ENCODE results near the gene SCN8A. TPM values are rescaled to one million over a fixed set of nuclear protein-coding genes. Genes with fewer than 3 reads are reported as not detected.

The SCN8A gene
- total and polyA plus RNA-seq, 2 donors (not counting 3 experiments of a cell fraction or from before 2014, with no cell fraction given): 9.4 to 20.4 TPM

DNA sequence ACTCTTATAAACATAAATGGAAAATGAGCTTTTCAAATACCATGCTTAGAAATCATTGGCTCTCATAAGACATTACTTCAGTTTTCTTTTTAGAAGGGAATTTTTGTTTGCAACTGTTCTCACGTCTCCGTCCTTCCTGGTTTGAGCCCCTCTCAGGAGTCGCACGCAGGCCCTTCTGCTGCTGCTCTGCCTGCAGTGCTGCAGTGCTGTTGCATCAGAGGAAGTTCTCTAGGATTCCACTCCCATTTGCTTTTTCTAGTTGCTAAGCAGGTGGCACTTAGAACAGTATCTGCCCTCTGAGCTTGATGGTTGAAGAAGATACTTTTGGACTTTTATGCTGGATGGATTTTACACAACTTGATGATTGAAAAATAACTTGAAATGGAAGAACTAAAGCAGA is 70.8 kb downstream of the SCN8A start:
- CTCF ChIA-PET: interaction anchor here (1.2 kb wide), 1 partner anchor 26 kb away, joined by 3 read pairs; no protein-coding TSS in a partner anchor
- Histone ChIP-seq H3K27ac (ENCODE audit: insufficient read depth, low read depth, low read length) (no peak overlapping the region), H3K4me1 (ENCODE audit: control insufficient read depth, extremely low read depth, insufficient read depth, low read length) (no peaks in the 10 kb centered on the region), H3K4me3 (replicated peaks in 1 of 3; ENCODE audit: insufficient read depth in 1 of 3, low read depth in 1 of 3, low read length in 3 of 3) (no peak overlapping the region), H3K9ac (replicated peaks; ENCODE audit: extremely low read depth, insufficient read depth, low read length) (no peak overlapping the region), H3K9me3 (replicated peaks; ENCODE audit: control insufficient read depth, insufficient read depth, low read length) (no peaks in the 10 kb centered on the region), H3K4me2 (ENCODE audit: insufficient read depth, low read length) (no peak overlapping the region), H3K36me3 (ENCODE audit: control insufficient read depth in 2 of 2, extremely low read depth in 1 of 2, insufficient read depth in 2 of 2, low read length in 2 of 2) (no peaks in the 10 kb centered on the region), H3K27me3 (ENCODE audit: control insufficient read depth in 2 of 2, insufficient read depth in 2 of 2, low read length in 2 of 2) (peaks cover 0 to 3% of the 10 kb centered on the region in 2 experiments), H3K79me2 (ENCODE audit: control insufficient read depth, insufficient read depth, low read length) (no peaks in the 10 kb centered on the region), H3K9me1 (replicated peaks; ENCODE audit: control insufficient read depth, extremely low read depth, insufficient read depth, low read length) (no peaks in the 10 kb centered on the region), H2AFZ (ENCODE audit: low read depth, low read length) (no peak overlapping the region), H4K20me1 (replicated peaks; ENCODE audit: control insufficient read depth, extremely low read depth, insufficient read depth, low read length) (no peaks in the 10 kb centered on the region)
- intact Hi-C loops (cut with micrococcal nuclease) (no loop called here), dilution Hi-C loops (cut with MboI; ENCODE audit: extremely low pct_ligation_motif_present, low sequenced_read_pairs) (no loop called here)
- BruUV-seq (replicated peaks): no TSS peak
- POLR2A ChIA-PET: no interaction called here
- TF ChIP-seq POLR2A (IDR thresholded peaks at IDR 0.05; ENCODE audit: low read depth, low read length): no peak
- FAIRE-seq (no peak), DNase-seq (ENCODE audit: low read depth, low spot score) (no peak)

GRCh38 chr12:51662728-51663154 is 71.7 kb downstream of the SCN8A start:
- Histone ChIP-seq H3K9ac (replicated peaks; ENCODE audit: extremely low read depth, insufficient read depth, low read length) (no peak overlapping the region), H3K9me1 (replicated peaks; ENCODE audit: control insufficient read depth, extremely low read depth, insufficient read depth, low read length) (no peaks in the 10 kb centered on the region), H3K9me3 (replicated peaks; ENCODE audit: control insufficient read depth, insufficient read depth, low read length) (no peaks in the 10 kb centered on the region), H3K4me1 (ENCODE audit: control insufficient read depth, extremely low read depth, insufficient read depth, low read length) (no peaks in the 10 kb centered on the region), H3K27ac (ENCODE audit: insufficient read depth, low read depth, low read length) (no peak overlapping the region), H3K4me2 (ENCODE audit: insufficient read depth, low read length) (no peak overlapping the region), H3K36me3 (ENCODE audit: control insufficient read depth in 2 of 2, extremely low read depth in 1 of 2, insufficient read depth in 2 of 2, low read length in 2 of 2) (no peaks in the 10 kb centered on the region), H3K4me3 (replicated peaks in 1 of 3; ENCODE audit: insufficient read depth in 1 of 3, low read depth in 1 of 3, low read length in 3 of 3) (no peak overlapping the region), H3K79me2 (ENCODE audit: control insufficient read depth, insufficient read depth, low read length) (no peaks in the 10 kb centered on the region), H3K27me3 (ENCODE audit: control insufficient read depth in 2 of 2, insufficient read depth in 2 of 2, low read length in 2 of 2) (peaks cover 0 to 3% of the 10 kb centered on the region in 2 experiments), H4K20me1 (replicated peaks; ENCODE audit: control insufficient read depth, extremely low read depth, insufficient read depth, low read length) (no peaks in the 10 kb centered on the region), H2AFZ (ENCODE audit: low read depth, low read length) (no peak overlapping the region)
- ChIA-PET CTCF (interaction anchor here (1.1 kb wide), 1 partner anchor 13 kb away, joined by 3 read pairs; no protein-coding TSS in a partner anchor), POLR2A (no interaction called here)
- no TSS peak for BruUV-seq (replicated peaks)
- FAIRE-seq (no peak), DNase-seq (ENCODE audit: low read depth, low spot score) (no peak)
- dilution Hi-C loops (cut with MboI; ENCODE audit: extremely low pct_ligation_motif_present, low sequenced_read_pairs): no loop called here
- TF ChIP-seq POLR2A (IDR thresholded peaks at IDR 0.05; ENCODE audit: low read depth, low read length): no peak
- no peak for TF ChIP-seq JUN (IDR thresholded peaks at IDR 0.05; ENCODE audit: borderline replicate concordance, insufficient read depth, insufficient read length, low read depth)
- no peak for TF ChIP-seq CTCF (IDR thresholded peaks at IDR 0.05; ENCODE audit: extremely low read depth in 1 of 2, insufficient read depth in 1 of 2, low read depth in 1 of 2, low read length in 2 of 2)
- TF ChIP-seq POLR2AphosphoS5 (IDR thresholded peaks at IDR 0.05; ENCODE audit: insufficient read depth, low read depth, low read length): no peak
- TF ChIP-seq GATA2 (IDR thresholded peaks at IDR 0.05; ENCODE audit: insufficient read depth, insufficient read length, low read depth, low read length): no peak
- TF ChIP-seq MYC (IDR thresholded peaks at IDR 0.05; ENCODE audit: low read depth, low read length): no peak
- no peak for TF ChIP-seq MAX (IDR thresholded peaks at IDR 0.05; ENCODE audit: insufficient read depth, insufficient read length)
- no peak for TF ChIP-seq EZH2 (IDR thresholded peaks at IDR 0.05; ENCODE audit: borderline replicate concordance, low read depth, low read length, severe bottlenecking)
- no peak for TF ChIP-seq FOS (IDR thresholded peaks at IDR 0.05; ENCODE audit: borderline replicate concordance, insufficient read depth, low read length)
- intact Hi-C loops (cut with micrococcal nuclease): no loop called here

All from endothelial cell of umbilical vein (primary cell).